ENCODE results near the gene PARD3B.

DNA sequence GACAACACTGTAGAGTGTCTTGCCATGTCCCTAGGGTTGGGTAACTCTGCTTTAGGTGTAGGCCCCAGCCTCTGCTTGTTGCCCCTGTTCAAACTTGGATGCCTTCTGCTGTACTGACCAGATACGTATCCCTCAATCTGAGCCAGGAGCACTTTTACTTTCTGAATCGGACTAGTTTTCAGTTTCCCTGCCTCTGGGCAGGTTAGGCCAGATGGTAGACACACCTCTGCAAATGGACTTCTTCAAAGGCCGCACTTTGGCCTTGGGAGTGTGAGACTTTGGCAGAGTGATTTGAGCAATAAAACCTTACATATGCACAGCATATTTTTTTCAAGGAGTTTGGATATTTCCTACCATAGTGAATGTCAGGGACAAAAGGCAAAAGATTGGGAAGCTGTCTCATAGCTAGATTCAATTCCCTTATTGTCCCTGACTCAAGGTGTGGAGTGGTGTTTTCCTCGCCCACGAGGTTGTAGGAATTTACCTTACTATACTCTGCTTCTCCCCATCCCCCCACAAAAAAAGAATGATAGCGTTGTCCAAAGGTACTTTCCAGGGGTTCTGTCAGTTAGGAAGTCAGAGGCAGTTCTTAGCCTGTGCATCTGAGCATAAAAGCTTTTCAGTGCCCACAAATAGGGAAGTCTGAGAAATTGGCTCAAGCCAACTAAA is 15.3 kb upstream of the PARD3B start:
- TF ChIP-seq, protein P1, sequence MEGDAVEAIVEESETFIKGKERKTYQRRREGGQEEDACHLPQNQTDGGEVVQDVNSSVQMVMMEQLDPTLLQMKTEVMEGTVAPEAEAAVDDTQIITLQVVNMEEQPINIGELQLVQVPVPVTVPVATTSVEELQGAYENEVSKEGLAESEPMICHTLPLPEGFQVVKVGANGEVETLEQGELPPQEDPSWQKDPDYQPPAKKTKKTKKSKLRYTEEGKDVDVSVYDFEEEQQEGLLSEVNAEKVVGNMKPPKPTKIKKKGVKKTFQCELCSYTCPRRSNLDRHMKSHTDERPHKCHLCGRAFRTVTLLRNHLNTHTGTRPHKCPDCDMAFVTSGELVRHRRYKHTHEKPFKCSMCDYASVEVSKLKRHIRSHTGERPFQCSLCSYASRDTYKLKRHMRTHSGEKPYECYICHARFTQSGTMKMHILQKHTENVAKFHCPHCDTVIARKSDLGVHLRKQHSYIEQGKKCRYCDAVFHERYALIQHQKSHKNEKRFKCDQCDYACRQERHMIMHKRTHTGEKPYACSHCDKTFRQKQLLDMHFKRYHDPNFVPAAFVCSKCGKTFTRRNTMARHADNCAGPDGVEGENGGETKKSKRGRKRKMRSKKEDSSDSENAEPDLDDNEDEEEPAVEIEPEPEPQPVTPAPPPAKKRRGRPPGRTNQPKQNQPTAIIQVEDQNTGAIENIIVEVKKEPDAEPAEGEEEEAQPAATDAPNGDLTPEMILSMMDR (IDR thresholded peaks at IDR 0.05) = no peak
- no peak for TF ChIP-seq POLR2AphosphoS5 (IDR thresholded peaks at IDR 0.05; ENCODE audit: insufficient read depth in 1 of 2, low read depth in 1 of 2)
